Trophoblast cell (in vitro differentiated cells and primary cell): ENCODE data around the gene KCND3.

Experiments used
- DNase-seq, 2 donors: peaks; one replicate each; pipeline ENCODE4 v3.0.0-alpha.2; 2016
- H2AFZ ChIP-seq: 2 replicates; pipeline ENCODE4 v1.6.1; 2013; ENCODE audit warnings: low read length, moderate library complexity, mild to moderate bottlenecking; ENCODE audit not compliant: insufficient read depth, poor library complexity
- H2AK5ac ChIP-seq: 2 replicates; pipeline ENCODE4 v1.6.1; 2013; ENCODE audit warnings: mild to moderate bottlenecking, low read length
- H2BK120ac ChIP-seq: 2 replicates; pipeline ENCODE4 v1.6.1; 2013; ENCODE audit warnings: low read length, mild to moderate bottlenecking, moderate library complexity; ENCODE audit not compliant: insufficient read depth, poor library complexity
- H2BK12ac ChIP-seq: 2 replicates; pipeline ENCODE4 v1.6.1; 2013; ENCODE audit warnings: mild to moderate bottlenecking, low read length, moderate library complexity
- H2BK5ac ChIP-seq: 2 replicates; pipeline ENCODE4 v1.6.1; 2013; ENCODE audit warnings: low read length, low read depth, moderate library complexity, mild to moderate bottlenecking; ENCODE audit not compliant: poor library complexity
- H3K14ac ChIP-seq: 2 replicates; pipeline ENCODE4 v1.6.1; 2013; ENCODE audit warnings: mild to moderate bottlenecking, low read length
- H3K18ac ChIP-seq: 2 replicates; pipeline ENCODE4 v1.6.1; 2013; ENCODE audit warnings: mild to moderate bottlenecking, low read length
- H3K23ac ChIP-seq: 2 replicates; pipeline ENCODE4 v1.6.1; 2013; ENCODE audit warnings: low read length
- H3K27ac ChIP-seq: 2 replicates; pipeline ENCODE4 v1.5.1; 2013; ENCODE audit warnings: low read depth, mild to moderate bottlenecking, inconsistent platforms, low read length, moderate library complexity
- H3K27me3 ChIP-seq: 2 replicates; pipeline ENCODE4 v1.6.1; 2013; ENCODE audit warnings: inconsistent platforms, mild to moderate bottlenecking, low read length, moderate library complexity; ENCODE audit not compliant: insufficient read depth
- H3K36me3 ChIP-seq, 2 experiments: 1 replicate in 1 of 2; 2 replicates in 1 of 2; pipeline ENCODE4 v1.6.1; 2013; ENCODE audit warnings: low read length in 2 of 2, mild to moderate bottlenecking in 2 of 2, moderate library complexity in 1 of 2; ENCODE audit not compliant: insufficient read depth in 2 of 2, control insufficient read depth in 1 of 2
- H3K4ac ChIP-seq: 2 replicates; pipeline ENCODE4 v1.6.1; 2013; ENCODE audit warnings: low read depth, mild to moderate bottlenecking, low read length, moderate library complexity
- H3K4me1 ChIP-seq, 2 experiments: 1 replicate in 1 of 2; 2 replicates in 1 of 2; pipeline ENCODE4 v1.6.1; 2013; ENCODE audit warnings: low read length in 2 of 2, mild to moderate bottlenecking in 2 of 2, moderate library complexity in 1 of 2; ENCODE audit not compliant: insufficient read depth in 2 of 2, control insufficient read depth in 1 of 2
- H3K4me2 ChIP-seq: 2 replicates; pipeline ENCODE4 v1.6.1; 2013; ENCODE audit warnings: inconsistent platforms, mild to moderate bottlenecking, low read length, moderate library complexity
- H3K4me3 ChIP-seq: 2 replicates; pipeline ENCODE4 v1.5.1; 2013; ENCODE audit warnings: mild to moderate bottlenecking, low read depth, low read length, inconsistent platforms
- H3K79me1 ChIP-seq: one replicate; pipeline ENCODE4 v1.6.1; 2013; ENCODE audit warnings: low read length
- H3K79me2 ChIP-seq: 2 replicates; pipeline ENCODE4 v1.6.1; 2013; ENCODE audit warnings: low read length, mild to moderate bottlenecking; ENCODE audit not compliant: control insufficient read depth, insufficient read depth, poor library complexity
- H3K9ac ChIP-seq: 2 replicates; pipeline ENCODE4 v1.6.1; 2013; ENCODE audit warnings: mild to moderate bottlenecking, low read length
- H3K9me3 ChIP-seq: 2 replicates; pipeline ENCODE4 v1.6.1; 2013; ENCODE audit warnings: low read depth, mild to moderate bottlenecking, control low read depth, inconsistent platforms, low read length; ENCODE audit not compliant: insufficient read depth
- H4K12ac ChIP-seq: 2 replicates; pipeline ENCODE4 v1.6.1; 2013; ENCODE audit warnings: low read depth, mild to moderate bottlenecking, low read length, moderate library complexity
- H4K8ac ChIP-seq: 2 replicates; pipeline ENCODE4 v1.6.1; 2013; ENCODE audit warnings: low read depth, mild to moderate bottlenecking, low read length, moderate library complexity
- H4K91ac ChIP-seq: one replicate; pipeline ENCODE4 v1.6.1; 2013; ENCODE audit warnings: low read depth, mild to moderate bottlenecking, low read length, moderate library complexity
- WGBS: extraction: QIAGEN DNeasy Blood & Tissue Kit; methylation state at CpG from one replicate; pipeline ENCODE4 v1.1.7; 2013; ENCODE audit warnings: missing lambda C conversion rate; ENCODE audit not compliant: insufficient read length, insufficient coverage; ENCODE audit errors: extremely low coverage; 5-methylcytosine and 5-hydroxymethylcytosine counted together

KCND3 gene

GRCh38 chr1:111750856-111751255 lies 238.6 kb downstream of the KCND3 start:
- WGBS, result no CpG with 5 or more reads among the region's 2 CpGs
- no peak overlapping the region for H4K12ac ChIP-seq
- DNase-seq, result no peak
- no peaks in the 10 kb centered on the region for H3K9me3 ChIP-seq
- H3K4me3 ChIP-seq, result no peak overlapping the region
- no peak overlapping the region for H3K18ac ChIP-seq
- no peak overlapping the region for H2BK120ac ChIP-seq
- no peak overlapping the region for H3K14ac ChIP-seq
- H4K8ac ChIP-seq, result no peak overlapping the region
- H3K27ac ChIP-seq, result no peak overlapping the region
- no peak overlapping the region for H3K9ac ChIP-seq
- no peak overlapping the region for H4K91ac ChIP-seq
- no peak overlapping the region for H3K4me2 ChIP-seq
- peaks cover 3% of the 10 kb centered on the region for H3K79me1 ChIP-seq
- H2AK5ac ChIP-seq, result no peak overlapping the region
- no peaks in the 10 kb centered on the region for H3K36me3 ChIP-seq
- no peak overlapping the region for H3K4ac ChIP-seq
- H2BK12ac ChIP-seq, result no peak overlapping the region
- peaks cover 1% of the 10 kb centered on the region for H3K79me2 ChIP-seq
- no peak overlapping the region for H2BK5ac ChIP-seq
- H3K27me3 ChIP-seq, result no peaks in the 10 kb centered on the region
- H3K4me1 ChIP-seq, result peaks cover 2% of the 10 kb centered on the region in 2 experiments
- no peak overlapping the region for H3K23ac ChIP-seq
- no peak overlapping the region for H2AFZ ChIP-seq

- H3K79me1 ChIP-seq, result no peaks in the 10 kb centered on the region
- no peak overlapping the region for H2BK5ac ChIP-seq
- no peak overlapping the region for H2BK12ac ChIP-seq
- no peaks in the 10 kb centered on the region for H3K27me3 ChIP-seq
- no peaks in the 10 kb centered on the region for H3K36me3 ChIP-seq
- H3K4ac ChIP-seq, result no peak overlapping the region
- no peak overlapping the region for H2AK5ac ChIP-seq
- H4K12ac ChIP-seq, result no peak overlapping the region
- H4K8ac ChIP-seq, result no peak overlapping the region
- no CpG with 5 or more reads among the region's 3 CpGs for WGBS
- H3K4me1 ChIP-seq, result no peaks in the 10 kb centered on the region
- H3K4me3 ChIP-seq, result no peak overlapping the region
- H2AFZ ChIP-seq, result no peak overlapping the region
- no peak overlapping the region for H3K9ac ChIP-seq
- no peak overlapping the region for H3K4me2 ChIP-seq
- no peak overlapping the region for H3K18ac ChIP-seq
- no peak overlapping the region for H2BK120ac ChIP-seq
- no peak overlapping the region for H3K23ac ChIP-seq
- DNase-seq, result no peak
- no peaks in the 10 kb centered on the region for H3K9me3 ChIP-seq
- no peak overlapping the region for H4K91ac ChIP-seq
- no peak overlapping the region for H3K27ac ChIP-seq
- no peak overlapping the region for H3K14ac ChIP-seq
- no peaks in the 10 kb centered on the region for H3K79me2 ChIP-seq
These were observed 239.8 kb downstream of the KCND3 start for GRCh38 chr1:111749628-111750027.

DNA sequence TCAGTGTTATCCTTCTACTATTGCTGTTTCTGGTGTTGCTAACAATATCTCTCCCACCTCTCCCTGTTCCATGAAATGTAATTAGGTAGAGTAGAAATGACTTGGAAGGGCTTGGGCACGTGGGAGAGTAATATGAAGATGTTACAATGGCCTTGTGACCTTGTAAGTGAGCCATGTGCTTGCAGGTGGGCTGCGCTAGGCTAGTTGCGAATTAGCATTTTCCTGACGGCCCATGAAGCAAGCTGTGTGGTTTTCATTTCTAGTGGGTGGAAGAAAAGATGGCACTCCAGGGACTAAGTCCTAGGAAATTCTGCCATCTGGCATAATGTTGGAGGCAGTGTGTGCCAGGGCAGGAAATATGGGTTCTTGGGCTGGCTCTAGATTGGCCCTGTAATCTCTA lies 241.5 kb downstream of the KCND3 start:
- H4K8ac ChIP-seq, result no peak overlapping the region
- no peaks in the 10 kb centered on the region for H3K79me2 ChIP-seq
- H3K36me3 ChIP-seq, result no peaks in the 10 kb centered on the region
- H3K9ac ChIP-seq, result no peak overlapping the region
- no peak overlapping the region for H3K14ac ChIP-seq
- no peak overlapping the region for H4K12ac ChIP-seq
- no peak overlapping the region for H4K91ac ChIP-seq
- no peaks in the 10 kb centered on the region for H3K9me3 ChIP-seq
- no peak overlapping the region for H3K23ac ChIP-seq
- H2BK12ac ChIP-seq, result no peak overlapping the region
- H3K18ac ChIP-seq, result no peak overlapping the region
- no peak overlapping the region for H2BK5ac ChIP-seq
- no peak overlapping the region for H3K27ac ChIP-seq
- no peak overlapping the region for H3K4me2 ChIP-seq
- no peaks in the 10 kb centered on the region for H3K27me3 ChIP-seq
- no peak overlapping the region for H3K4ac ChIP-seq
- no peak overlapping the region for H3K4me3 ChIP-seq
- no peaks in the 10 kb centered on the region for H3K79me1 ChIP-seq
- H2AFZ ChIP-seq, result no peak overlapping the region
- no peak overlapping the region for H2AK5ac ChIP-seq
- no peak overlapping the region for H2BK120ac ChIP-seq
- DNase-seq, result no peak
- WGBS, result no CpG with 5 or more reads among the region's 4 CpGs
- H3K4me1 ChIP-seq, result no peaks in the 10 kb centered on the region

DNA sequence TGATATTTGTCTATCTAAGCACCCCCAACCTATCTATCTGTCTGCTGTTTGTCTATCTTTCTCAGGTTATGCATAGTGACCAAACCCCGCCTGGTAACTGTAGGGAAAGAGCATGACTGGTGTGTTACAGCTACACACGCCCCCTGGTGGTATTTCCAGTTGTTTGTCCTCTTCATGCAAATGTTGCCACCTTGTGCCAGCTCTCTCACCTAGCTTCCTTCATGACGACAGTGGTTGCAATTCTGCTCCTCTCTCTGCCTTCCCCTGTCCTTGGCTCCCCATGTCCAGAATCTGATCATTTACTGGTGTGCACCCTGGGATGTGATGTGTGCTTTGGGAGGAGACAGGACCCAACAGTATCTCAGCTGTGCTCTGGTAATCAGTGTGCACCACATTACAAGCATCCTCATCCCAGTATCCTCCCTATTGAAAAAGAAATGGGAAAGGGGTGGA lies 242.2 kb downstream of the KCND3 start:
- no peak overlapping the region for H3K18ac ChIP-seq
- H3K9me3 ChIP-seq, result peaks cover 1% of the 10 kb centered on the region
- no peaks in the 10 kb centered on the region for H3K27me3 ChIP-seq
- no peak overlapping the region for H2BK12ac ChIP-seq
- H3K14ac ChIP-seq, result no peak overlapping the region
- WGBS, result no CpG with 5 or more reads among the region's 3 CpGs
- H3K4me2 ChIP-seq, result no peak overlapping the region
- H3K27ac ChIP-seq, result no peak overlapping the region
- no peak overlapping the region for H2BK5ac ChIP-seq
- H3K9ac ChIP-seq, result no peak overlapping the region
- H4K91ac ChIP-seq, result no peak overlapping the region
- no peak overlapping the region for H2AK5ac ChIP-seq
- DNase-seq, result peak; percentile 79 to 91
- H2AFZ ChIP-seq, result no peak overlapping the region
- no peak overlapping the region for H4K12ac ChIP-seq
- H2BK120ac ChIP-seq, result no peak overlapping the region
- H3K36me3 ChIP-seq, result no peaks in the 10 kb centered on the region
- no peak overlapping the region for H3K23ac ChIP-seq
- no peaks in the 10 kb centered on the region for H3K79me1 ChIP-seq
- H3K4ac ChIP-seq, result no peak overlapping the region
- no peaks in the 10 kb centered on the region for H3K4me1 ChIP-seq
- no peak overlapping the region for H4K8ac ChIP-seq
- no peak overlapping the region for H3K4me3 ChIP-seq
- no peaks in the 10 kb centered on the region for H3K79me2 ChIP-seq
